Kasumi-1 (cell line): ENCODE results near the gene CISD3.
"Not testable (repeated sequence)": the region's sequence is repeated elsewhere in the genome, so short reads cannot be mapped to it uniquely, and the experiment has no call there.

Experiments used
- DNase-seq, 2 experiments: peaks; one replicate each; lab custom pipeline; 2025; lab: John Stamatoyannopoulos, UW

CISD3 gene

DNA sequence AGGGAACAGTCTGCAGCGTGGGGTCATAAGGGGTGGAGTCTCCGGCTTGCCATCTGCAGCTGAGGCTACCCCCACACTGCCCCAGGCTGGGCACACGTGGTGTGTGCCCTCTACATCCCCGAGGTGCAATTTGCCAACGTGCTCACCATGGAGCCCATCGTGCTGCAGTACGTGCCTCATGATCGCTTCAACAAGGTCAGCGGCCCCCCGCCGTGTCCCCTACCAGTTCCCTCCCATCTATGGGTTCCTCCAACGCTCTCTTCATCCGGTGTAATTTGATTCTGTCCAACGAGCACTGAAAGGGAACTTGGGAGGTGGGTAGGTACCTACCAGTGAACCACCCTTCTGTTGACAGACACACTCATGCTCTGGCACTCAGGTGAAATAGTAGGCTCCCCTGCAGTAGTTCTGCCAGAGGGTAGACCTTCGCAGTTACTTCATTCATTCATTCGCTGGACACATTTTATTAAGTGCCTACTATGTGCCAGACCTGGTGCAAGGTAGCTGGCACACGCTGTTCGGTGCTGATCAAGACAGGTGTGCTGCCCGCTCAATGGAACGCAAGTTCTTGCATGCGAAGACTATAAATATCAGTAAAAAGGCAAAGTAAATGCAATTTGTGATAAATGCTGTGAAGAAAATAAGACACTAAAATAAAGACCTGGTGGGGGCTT lies 22.3 kb upstream of the CISD3 start:
- no peak for DNase-seq

DNA sequence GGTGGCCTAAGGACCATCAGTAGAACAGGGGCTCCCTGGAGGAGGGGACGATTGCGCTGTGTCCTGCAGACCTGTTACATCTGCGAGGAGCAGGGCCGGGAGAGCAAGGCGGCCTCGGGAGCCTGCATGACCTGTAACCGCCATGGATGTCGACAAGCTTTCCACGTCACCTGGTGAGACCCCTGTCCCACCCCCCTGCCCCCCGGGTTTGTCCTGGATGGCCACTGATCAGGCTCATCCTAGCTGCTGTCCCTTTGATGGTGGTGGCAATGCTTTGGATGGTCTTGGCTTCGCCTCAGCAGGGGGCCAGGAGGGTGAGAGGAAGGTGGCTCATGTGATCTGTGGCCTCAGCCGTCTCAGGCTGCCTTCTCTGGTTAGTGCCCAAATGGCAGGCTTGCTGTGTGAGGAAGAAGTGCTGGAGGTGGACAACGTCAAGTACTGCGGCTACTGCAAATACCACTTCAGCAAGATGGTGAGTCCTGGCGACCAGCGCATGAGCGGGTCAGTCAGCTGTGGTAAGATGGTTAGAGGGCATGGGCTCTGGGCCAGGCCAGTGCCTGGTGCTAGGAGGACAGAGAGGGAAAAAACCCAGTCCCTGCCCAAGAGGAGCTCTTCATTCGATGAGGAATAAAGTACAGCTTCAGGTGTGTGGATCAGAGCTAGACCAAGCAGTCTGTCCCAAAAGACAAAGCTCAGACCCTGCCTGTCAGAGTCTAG lies 20.9 kb upstream of the CISD3 start:
- DNase-seq, result no peak

DNA sequence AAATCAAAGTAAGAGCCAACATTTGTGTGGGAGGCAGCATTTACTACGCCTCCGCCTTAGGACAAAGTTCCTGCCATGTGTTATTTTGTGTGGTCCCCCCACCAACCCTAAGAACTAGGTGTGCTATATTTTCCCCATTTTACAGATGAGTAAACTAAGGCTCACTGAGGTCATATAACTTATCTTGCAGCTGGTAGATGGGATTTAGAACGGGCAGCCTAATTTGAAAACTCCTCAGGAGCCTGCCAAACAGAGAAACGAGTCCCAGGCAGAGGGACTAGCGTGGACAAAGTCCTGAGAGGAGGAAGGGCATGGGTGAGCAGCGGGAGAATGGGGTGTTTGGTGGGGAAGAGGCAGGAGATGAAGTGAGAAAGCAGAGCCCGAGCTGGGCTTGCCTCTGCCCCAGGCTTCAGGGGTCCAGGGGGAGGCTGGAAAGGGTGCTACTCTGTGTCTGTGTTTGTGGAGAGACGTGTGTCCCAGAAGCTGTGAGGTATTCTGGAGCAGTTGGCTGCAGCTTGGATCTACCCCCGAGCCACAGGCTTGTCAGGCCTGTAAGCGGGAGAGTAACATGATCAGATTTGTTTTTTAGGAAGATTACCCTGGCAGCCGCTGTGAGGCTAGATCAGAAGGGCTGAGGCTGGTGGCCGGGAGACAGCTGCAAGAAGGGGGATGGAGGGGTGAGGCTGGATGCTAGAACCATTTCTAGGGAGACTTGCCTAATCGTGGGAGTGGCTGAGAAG lies 20.1 kb upstream of the CISD3 start:
- DNase-seq, result no peak

DNA sequence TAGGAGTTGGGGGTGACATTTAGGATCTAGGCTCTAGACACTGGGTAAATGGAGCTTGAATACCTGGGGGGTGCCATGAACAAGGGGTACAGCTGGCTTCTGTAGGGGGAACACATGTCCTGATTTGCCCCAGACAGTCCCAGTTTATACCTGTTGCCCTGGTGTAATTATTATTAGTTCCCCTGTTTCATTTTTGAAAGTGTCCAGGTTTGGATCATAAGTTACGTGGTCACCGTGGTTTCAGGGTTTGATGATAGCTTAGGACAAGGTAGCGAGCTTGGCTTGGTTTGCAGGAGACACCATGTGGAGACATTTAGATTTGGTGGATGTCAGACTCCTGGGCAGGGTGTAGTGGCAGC lies 19.6 kb upstream of the CISD3 start:
- no peak for DNase-seq

DNA sequence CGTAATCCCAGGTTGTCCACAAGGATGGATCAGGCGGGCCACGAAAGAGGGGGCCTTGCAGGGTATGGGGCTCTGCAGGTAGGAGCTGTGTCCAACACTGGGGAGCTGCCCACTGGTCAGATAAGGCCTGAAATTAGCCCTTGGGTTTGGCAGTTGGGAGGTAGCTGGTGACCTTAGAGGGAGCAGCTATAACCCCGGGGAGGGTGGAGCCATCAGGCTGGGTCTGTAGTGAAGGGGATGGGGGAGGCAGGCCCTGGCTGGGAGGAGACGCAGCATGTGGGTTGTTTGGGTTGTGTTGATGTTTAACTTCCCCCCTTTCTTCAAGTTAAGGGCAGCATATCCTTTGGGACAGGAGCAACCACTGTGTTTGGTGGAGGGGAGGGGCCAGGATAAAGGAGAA lies 19.2 kb upstream of the CISD3 start:
- no peak for DNase-seq

DNA sequence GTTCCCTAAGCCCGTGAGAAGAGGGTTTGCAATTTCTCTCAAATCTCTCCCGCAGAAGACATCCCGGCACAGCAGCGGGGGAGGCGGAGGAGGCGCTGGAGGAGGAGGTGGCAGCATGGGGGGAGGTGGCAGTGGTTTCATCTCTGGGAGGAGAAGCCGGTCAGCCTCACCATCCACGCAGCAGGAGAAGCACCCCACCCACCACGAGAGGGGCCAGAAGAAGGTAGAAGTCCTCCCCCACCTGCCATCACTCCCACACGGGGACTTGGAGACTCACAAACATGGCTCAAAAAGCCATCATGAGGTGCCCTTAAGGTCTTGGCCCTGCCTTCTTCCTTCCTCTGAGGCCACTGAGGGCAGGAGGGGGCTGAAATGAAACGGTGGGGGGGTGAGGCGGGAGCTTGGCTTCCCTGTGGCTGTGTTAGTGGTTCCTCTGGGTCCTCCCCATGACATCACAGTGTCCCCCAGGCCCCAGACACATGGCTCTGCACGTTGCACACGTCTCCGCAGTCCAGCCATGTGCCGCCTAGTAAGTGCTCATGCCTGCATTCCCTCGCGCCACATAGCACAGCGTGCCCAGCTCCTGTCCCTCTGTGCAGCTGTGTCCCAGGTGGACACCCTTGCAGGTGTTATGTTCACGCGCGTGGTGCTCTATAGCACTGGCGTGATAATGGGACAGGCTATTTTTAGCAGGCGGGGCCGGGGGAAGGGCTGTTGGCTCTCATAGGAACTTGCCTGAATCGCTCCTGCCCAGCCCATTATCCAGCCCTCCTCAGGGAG lies 18.2 kb upstream of the CISD3 start:
- peak in 1 of 2 experiments; percentile 30 for DNase-seq

DNA sequence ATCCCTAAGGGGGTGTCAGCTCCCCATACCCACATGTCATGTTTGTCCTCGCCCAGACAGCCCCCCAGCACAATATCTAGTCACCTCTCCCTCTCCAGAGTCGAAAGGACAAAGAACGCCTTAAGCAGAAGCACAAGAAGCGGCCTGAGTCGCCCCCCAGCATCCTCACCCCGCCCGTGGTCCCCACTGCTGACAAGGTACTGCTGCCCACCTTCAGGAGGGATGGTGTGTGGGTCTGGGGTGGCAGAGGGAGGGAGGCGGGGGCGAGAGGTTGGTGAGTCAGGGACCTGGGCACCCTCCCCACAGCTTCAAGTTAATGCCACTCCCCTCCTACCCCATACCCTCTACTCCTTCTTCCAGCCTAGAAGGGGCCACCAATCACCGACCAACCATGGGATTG lies 17.5 kb upstream of the CISD3 start:
- DNase-seq, result no peak

DNA sequence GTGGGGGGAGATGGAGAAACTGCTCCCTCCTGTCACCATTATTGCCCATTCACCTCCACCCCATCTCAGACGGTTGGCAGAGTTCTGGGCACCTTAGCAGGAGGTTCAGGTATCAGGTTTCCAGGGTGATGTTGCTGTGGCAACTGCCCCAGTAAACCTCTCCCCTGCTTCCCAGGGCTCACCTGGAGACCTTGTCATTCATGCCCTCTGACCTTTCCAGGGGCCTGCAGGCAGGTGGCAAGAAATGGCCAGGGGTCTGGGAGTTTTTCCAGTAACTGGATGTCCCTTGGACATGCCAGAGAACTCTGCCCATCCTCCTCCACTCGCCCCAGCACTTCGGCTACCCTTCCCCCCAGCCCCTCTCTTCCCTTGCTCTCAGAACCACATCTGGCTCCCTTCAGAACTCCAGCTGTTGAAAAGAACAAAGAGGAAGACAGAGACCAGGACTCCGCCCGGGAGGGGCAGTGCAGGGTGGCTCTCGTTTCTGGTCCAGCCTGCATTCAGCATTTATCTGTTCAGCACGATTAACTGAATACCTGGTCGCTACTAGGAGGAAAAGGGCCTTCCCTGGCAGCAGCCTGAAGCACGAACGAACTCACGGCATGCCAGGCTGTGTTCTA lies 16.6 kb upstream of the CISD3 start:
- DNase-seq, result no peak

DNA sequence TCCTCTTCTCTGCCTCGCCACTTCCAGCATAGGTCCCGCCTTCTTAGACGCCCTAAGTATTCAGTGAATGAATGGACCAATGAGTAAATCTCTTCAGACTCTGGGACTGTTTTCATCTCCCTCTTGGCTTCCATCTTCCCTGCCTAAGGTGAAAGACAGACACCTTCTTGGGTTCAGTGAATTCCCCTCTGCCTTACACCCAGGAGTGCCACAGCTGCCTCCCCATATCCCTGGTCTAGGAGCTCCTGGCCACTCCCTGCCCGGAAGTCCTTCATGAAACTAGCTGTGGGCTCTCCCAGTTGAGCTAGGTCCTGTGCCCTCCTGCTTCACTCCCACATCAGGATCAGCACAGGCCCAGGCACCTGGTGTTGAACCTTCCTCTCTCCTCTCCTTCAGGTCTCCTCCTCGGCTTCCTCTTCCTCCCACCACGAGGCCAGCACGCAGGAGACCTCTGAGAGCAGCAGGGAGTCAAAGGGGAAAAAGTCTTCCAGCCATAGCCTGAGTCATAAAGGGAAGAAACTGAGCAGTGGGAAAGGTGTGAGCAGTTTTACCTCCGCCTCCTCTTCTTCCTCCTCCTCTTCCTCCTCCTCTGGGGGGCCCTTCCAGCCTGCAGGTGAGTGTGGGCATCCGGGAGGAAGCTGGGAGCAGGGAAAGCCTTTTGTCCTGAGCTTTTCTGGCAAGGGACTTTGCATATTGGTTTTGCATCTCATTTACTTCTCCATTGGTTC lies 14.8 kb upstream of the CISD3 start:
- no peak for DNase-seq

DNA sequence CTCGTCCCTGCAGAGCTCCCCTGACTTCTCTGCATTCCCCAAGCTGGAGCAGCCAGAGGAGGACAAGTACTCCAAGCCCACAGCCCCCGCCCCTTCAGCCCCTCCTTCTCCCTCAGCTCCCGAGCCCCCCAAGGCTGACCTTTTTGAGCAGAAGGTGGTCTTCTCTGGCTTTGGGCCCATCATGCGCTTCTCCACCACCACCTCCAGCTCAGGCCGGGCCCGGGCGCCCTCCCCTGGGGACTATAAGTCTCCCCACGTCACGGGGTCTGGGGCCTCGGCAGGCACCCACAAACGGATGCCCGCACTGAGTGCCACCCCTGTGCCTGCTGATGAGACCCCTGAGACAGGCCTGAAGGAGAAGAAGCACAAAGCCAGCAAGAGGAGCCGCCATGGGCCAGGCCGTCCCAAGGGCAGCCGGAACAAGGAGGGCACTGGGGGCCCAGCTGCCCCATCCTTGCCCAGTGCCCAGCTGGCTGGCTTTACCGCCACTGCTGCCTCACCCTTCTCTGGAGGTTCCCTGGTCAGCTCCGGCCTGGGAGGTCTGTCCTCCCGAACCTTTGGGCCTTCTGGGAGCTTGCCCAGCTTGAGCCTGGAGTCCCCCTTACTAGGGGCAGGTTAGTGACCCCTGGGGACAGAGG lies 13.7 kb upstream of the CISD3 start:
- DNase-seq, result no peak

DNA sequence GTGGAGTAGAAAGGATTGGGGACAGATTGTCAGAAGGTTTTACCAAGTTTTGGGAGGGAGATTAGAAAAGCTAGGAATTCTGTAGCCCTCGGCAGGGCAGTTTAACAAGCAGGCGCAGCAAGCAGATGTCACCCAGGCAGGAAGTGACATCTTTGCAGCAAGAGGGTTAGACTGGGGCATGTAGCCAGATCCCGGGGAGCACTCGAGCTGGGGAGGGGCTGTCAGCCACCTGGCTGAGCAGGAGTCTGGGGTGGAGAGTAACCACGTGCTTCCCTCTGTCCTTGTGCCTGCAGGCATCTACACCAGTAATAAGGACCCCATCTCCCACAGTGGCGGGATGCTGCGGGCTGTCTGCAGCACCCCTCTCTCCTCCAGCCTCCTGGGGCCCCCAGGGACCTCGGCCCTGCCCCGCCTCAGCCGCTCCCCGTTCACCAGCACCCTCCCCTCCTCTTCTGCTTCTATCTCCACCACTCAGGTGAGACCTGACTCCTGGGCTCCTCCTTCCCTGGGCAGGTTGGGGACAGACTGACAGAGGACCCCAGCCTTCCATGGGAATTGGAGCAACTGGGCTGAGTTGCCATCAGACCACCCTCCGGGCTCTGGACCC lies 12.9 kb upstream of the CISD3 start:
- DNase-seq, result no peak

DNA sequence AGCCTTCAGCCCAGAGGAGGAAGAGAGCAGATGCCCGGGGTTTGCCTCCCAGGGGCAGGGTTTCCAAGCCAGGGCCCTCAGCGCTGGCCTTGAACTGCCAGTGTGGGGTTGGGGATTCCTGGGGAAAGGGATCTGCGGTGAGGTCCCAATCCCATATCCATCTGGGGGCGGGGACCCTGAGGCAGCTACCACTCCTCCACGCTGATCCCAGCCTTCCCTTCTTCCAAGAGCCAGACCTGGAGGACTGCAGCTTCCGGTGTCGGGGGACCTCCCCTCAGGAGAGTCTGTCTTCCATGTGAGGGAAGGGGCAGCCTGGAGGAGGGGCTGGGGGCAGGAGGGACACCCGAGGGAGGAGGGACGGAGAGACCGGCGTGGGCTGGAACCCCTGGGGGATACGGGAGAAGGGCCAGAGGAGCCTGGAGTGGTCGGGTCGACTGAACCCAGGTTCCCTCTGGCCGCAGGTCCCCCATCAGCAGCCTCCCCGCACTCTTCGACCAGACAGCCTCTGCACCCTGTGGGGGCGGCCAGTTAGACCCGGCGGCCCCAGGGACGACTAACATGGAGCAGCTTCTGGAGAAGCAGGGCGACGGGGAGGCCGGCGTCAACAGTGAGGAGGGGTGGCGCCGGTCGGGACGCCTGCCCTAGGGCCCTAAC lies 10.7 kb upstream of the CISD3 start:
- no peak for DNase-seq

DNA sequence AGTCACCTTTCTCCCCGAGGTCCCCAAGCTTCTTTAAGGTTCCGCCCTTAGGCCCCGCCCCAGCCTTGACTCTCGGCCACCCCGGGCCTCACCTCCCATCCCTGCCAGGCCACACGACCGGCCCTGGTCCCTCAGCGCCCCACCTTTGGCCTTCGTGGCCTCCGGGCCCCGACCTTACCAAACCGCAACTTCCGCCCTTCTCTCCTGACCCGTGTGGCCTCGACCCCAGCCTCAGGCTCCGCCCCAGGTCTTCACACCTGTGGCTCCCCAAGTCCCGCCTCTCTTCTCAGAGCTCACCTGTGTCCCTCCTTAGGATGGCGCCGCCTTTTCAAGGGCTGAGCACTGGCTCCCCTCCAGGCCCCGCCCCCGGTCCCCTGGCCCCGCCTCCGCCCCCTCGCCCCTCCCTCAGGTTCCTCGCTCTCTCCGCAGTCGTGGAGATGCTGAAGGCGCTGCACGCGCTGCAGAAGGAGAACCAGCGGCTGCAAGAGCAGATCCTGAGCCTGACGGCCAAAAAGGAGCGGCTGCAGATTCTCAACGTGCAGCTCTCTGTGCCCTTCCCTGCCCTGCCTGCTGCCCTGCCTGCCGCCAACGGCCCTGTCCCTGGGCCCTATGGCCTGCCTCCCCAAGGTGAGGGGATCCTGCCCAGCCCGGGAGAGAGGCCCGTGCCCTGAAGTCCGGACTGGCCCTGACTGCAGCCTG lies 10.0 kb upstream of the CISD3 start:
- no peak for DNase-seq

DNA sequence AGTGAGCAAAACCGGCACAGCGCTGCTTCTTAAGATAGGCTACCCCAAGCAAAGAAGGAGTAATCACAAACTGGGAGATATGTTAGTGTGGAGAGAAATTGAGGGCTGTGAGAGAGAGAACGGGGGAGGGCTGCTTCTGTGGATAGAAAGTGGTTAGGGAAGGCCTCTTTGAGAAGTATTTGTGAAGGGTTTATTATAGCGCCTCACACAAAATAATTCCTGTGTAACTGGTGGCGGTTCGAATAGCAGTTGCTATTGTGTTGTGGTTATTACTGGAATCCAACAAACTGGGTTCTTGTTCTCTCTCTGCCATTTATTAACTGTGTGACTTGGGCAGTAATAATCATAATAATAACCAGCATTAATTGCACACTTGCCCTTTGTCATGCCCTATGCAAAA lies 9.2 kb upstream of the CISD3 start:
- no peak for DNase-seq

DNA sequence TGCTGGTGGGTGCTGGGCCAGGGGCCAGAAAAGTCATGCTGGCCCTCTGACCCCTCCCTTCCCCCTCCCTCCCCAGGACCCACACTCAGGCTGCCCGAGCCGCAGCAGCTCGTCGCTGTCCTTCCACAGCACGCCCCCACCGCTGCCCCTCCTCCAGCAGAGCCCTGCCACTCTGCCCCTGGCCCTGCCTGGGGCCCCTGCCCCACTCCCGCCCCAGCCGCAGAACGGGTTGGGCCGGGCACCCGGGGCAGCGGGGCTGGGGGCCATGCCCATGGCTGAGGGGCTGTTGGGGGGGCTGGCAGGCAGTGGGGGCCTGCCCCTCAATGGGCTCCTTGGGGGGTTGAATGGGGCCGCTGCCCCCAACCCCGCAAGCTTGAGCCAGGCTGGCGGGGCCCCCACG lies 8.3 kb upstream of the CISD3 start:
- no peak for DNase-seq

DNA sequence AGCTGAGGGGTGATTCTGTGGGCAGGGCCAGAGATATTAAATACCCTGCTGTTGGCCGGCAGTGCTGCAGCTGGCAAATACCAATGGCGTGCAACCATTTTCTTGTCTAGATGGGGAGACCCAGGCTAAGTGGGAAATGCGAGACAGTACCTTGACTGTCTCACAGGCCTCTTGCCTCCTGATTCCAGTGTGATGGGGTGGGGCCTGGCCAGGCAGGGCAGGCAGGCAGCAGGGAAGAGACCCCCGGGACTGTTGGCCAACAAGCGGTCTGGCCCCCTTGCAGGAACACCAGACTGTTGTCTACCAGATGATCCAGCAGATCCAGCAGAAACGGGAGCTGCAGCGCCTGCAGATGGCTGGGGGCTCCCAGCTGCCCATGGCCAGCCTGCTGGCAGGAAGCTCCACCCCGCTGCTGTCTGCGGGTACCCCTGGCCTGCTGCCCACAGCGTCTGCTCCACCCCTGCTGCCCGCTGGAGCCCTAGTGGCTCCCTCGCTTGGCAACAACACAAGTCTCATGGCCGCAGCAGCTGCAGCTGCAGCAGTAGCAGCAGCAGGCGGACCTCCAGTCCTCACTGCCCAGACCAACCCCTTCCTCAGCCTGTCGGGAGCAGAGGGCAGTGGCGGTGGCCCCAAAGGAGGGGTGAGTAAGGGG lies 5.7 kb upstream of the CISD3 start:
- DNase-seq, result no peak

DNA sequence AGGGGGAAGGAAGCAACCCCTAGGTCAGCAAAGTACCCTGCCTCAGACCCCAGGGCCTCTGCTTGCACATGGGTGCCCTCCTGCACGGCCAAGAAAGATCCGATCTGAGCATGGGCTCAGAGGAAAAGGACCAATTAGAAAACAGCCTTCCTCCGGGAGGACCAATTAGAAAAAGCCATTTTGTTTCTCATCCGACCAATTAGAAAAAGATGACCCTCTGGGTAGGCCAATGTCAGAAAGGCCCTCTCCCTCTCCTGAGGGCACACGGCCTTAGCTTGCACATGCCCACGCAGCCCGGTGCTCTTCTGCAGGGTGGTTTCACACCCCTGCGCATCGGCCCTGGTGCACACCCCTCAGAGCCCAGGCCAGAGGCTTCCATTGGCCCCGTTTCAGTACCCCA lies 5.1 kb upstream of the CISD3 start:
- DNase-seq, result no peak

DNA sequence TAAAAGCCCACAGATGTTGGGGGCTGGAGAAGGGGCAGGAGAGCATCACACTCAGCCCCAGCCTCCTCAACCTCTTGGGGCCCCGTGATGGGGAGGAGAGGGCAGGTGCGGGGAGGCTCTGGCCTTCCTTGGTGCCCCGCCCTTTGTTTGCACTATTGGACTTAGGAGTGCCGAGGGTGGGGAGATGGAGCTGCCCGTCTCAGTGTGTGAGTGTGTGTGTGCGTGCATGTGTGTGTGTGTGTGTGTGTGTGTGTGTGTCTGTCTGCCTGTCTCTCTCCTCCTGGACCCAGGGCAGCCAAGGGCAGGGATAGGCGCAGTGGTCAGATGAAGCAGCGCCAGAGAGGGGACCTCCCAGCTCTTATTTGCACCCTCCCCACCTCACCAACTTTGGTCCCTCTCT lies 4.0 kb upstream of the CISD3 start:
- not testable (repeated sequence) for DNase-seq

DNA sequence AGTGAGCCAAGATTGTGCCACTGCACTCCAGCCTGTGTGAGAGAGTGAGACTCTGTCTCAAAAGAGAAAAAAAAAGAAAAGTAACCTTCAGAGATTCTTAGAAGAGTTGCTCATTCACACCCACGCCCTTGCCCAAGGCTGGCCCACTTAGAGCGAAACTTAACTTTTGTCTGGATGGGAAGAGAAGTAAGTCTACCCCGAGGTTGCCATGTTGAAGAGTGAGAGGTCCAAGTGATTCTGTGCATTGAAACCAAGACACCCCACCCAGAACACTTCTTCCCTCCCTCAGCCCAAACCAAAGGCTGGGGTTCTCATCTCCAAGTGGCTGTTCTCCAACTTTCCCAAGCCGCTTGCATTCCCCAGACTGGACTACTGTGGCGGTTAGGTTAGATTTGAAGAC lies 2.4 kb upstream of the CISD3 start:
- DNase-seq, result no peak
